Fibroblast of lung (primary cell): Measurements from ENCODE around the gene SYVN1. TPM values are rescaled to one million over a fixed set of nuclear protein-coding genes. Genes with fewer than 3 reads are reported as not detected.

Experiments used
- DNase-seq, 2 donors: peaks; one replicate each; pipeline versions ENCODE4 v3.0.0 to v3.0.0-alpha.2; 2010; ENCODE audit warnings: low read depth in 2 of 2
- H2AFZ ChIP-seq: 2 replicates; pipeline ENCODE4 v1.5.1; 2012; ENCODE audit warnings: low read length, control low read depth, inconsistent platforms
- H3K27ac ChIP-seq: 2 replicates; pipeline ENCODE4 v1.5.1; 2011; ENCODE audit warnings: low read length, control low read depth; ENCODE audit not compliant: insufficient read depth
- H3K27me3 ChIP-seq: 2 replicates; pipeline ENCODE4 v1.5.1; 2011; ENCODE audit warnings: mild to moderate bottlenecking, low read length; ENCODE audit not compliant: control insufficient read depth, insufficient read depth
- H3K36me3 ChIP-seq: 2 replicates; pipeline ENCODE4 v1.5.1; 2011; ENCODE audit warnings: low read length; ENCODE audit not compliant: control insufficient read depth, insufficient read depth
- H3K4me1 ChIP-seq: 2 replicates; pipeline ENCODE4 v1.5.1; 2011; ENCODE audit warnings: low read length; ENCODE audit not compliant: control insufficient read depth, insufficient read depth; ENCODE audit errors: extremely low read depth
- H3K4me2 ChIP-seq: 2 replicates; pipeline ENCODE4 v1.5.1; 2011; ENCODE audit warnings: low read length, control low read depth; ENCODE audit not compliant: insufficient read depth; ENCODE audit errors: extremely low read depth
- H3K4me3 ChIP-seq, 4 experiments: fragments of 200-600 bp in 1 of 4; sonication (generic) in 1 of 4; replicated peaks in 1 of 4; 2 replicates each; pipeline ENCODE4 v1.5.1; 2011 to 2016; ENCODE audit warnings: low read length in 4 of 4, low read depth in 3 of 4, mild to moderate bottlenecking in 3 of 4, control low read depth in 2 of 4, inconsistent platforms in 1 of 4, mixed read lengths in 1 of 4; ENCODE audit not compliant: insufficient read depth in 1 of 4; ENCODE audit errors: control extremely low read depth in 1 of 4
- H3K79me2 ChIP-seq: 2 replicates; pipeline ENCODE4 v1.5.1; 2012; ENCODE audit warnings: mild to moderate bottlenecking, low read length, inconsistent platforms; ENCODE audit not compliant: control insufficient read depth, insufficient read depth
- H3K9ac ChIP-seq: 2 replicates; pipeline ENCODE4 v1.5.1; 2011; ENCODE audit warnings: mild to moderate bottlenecking, low read length, control low read depth; ENCODE audit not compliant: insufficient read depth
- H3K9me3 ChIP-seq: 2 replicates; pipeline ENCODE4 v1.5.1; 2012; ENCODE audit warnings: low read depth, low read length; ENCODE audit not compliant: control insufficient read depth, insufficient read depth
- H4K20me1 ChIP-seq: 2 replicates; pipeline ENCODE4 v1.5.1; 2011; ENCODE audit warnings: low read length; ENCODE audit not compliant: control insufficient read depth, insufficient read depth; ENCODE audit errors: extremely low read depth
- CTCF ChIP-seq, 2 donors: IDR thresholded peaks in 1 of 2; conservative IDR thresholded peaks in 1 of 2; 1 replicate in 1 of 2; 2 replicates in 1 of 2; pipeline ENCODE4 v1.5.1; 2011 to 2012; ENCODE audit warnings: low read length in 2 of 2, control low read depth in 1 of 2, inconsistent platforms in 1 of 2, low read depth in 1 of 2, mild to moderate bottlenecking in 1 of 2
- EZH2 ChIP-seq: IDR thresholded peaks from 2 replicates; pipeline ENCODE4 v1.5.1; 2012; ENCODE audit warnings: low read length, control low read depth, mild to moderate bottlenecking; ENCODE audit errors: missing control alignments
- polyA plus RNA-seq, 2 donors: library from polyadenylated mRNA; depleted of rRNA in 1 of 2; stranded (reverse) in 1 of 2; unstranded in 1 of 2; fragments of >200 nt; gene quantifications; 2 replicates each; pipeline ENCODE4 v1.2.1, GENCODE V29; 2011 to 2012; ENCODE audit warnings: missing spikeins in 1 of 2
- total RNA-seq: library from RNA; depleted of rRNA; stranded (reverse); fragments of >200 nt; gene quantifications from 2 replicates; pipeline ENCODE4 v1.2.1, GENCODE V29; 2014

Gene SYVN1
- total and polyA plus RNA-seq, 2 donors (not counting 1 experiment from before 2014, with no cell fraction given), result 15.5 to 25.2 TPM

GRCh38 chr11:65160643-65161042, 26.3 kb upstream of the SYVN1 start:
- H3K9me3 ChIP-seq, result no peaks in the 10 kb centered on the region
- peaks cover 1% of the 10 kb centered on the region for H3K4me1 ChIP-seq
- no peak overlapping the region for H3K4me2 ChIP-seq
- no peaks in the 10 kb centered on the region for H4K20me1 ChIP-seq
- H2AFZ ChIP-seq, result no peak overlapping the region
- H3K79me2 ChIP-seq, result no peaks in the 10 kb centered on the region
- no peak overlapping the region for H3K4me3 ChIP-seq
- no peak for TF ChIP-seq EZH2
- TF ChIP-seq CTCF (conservative IDR thresholded peaks at IDR 0.05 in 1 of 2, IDR thresholded peaks at IDR 0.05 in 1 of 2; ENCODE audit: low read depth in 1 of 2, low read length in 2 of 2), result no peak
- H3K9ac ChIP-seq, result no peak overlapping the region
- no peaks in the 10 kb centered on the region for H3K36me3 ChIP-seq
- no peak for DNase-seq
- H3K27ac ChIP-seq, result no peak overlapping the region
- H3K27me3 ChIP-seq, result no peaks in the 10 kb centered on the region

- no peak for DNase-seq
- H3K4me3 ChIP-seq, result no peak overlapping the region
- no peaks in the 10 kb centered on the region for H3K9me3 ChIP-seq
- no peak overlapping the region for H2AFZ ChIP-seq
- H3K9ac ChIP-seq, result no peak overlapping the region
- no peaks in the 10 kb centered on the region for H3K79me2 ChIP-seq
- no peak overlapping the region for H3K27ac ChIP-seq
- no peaks in the 10 kb centered on the region for H3K4me1 ChIP-seq
- no peak overlapping the region for H3K4me2 ChIP-seq
- H4K20me1 ChIP-seq, result no peaks in the 10 kb centered on the region
- H3K36me3 ChIP-seq, result no peaks in the 10 kb centered on the region
- H3K27me3 ChIP-seq, result no peaks in the 10 kb centered on the region
- no peak for TF ChIP-seq EZH2
- no peak for TF ChIP-seq CTCF (conservative IDR thresholded peaks at IDR 0.05 in 1 of 2, IDR thresholded peaks at IDR 0.05 in 1 of 2; ENCODE audit: low read depth in 1 of 2, low read length in 2 of 2)
Observed at GRCh38 chr11:65159012-65159411, 24.7 kb upstream of the SYVN1 start.

DNA sequence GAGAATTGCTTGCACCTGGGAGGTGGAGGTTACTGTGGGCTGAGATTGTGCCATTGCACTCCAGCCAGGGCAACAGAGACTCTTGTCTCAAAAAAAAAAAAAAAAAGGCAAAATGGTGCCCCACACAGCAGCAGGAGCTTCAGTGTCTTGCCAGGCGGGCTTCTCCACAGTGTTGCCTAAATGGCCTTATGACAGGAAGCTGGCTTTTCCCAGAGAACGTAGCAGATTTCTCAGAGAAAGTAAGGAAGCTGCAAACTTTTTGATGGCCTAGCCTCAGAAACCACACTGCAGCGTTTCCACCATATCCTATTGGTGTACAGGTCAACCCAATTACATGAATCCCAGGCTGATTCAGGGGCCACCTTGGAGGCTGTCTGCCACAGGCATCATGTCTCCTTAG, 23.0 kb upstream of the SYVN1 start:
- Histone ChIP-seq H2AFZ (no peak overlapping the region), H3K36me3 (no peaks in the 10 kb centered on the region), H3K27me3 (no peaks in the 10 kb centered on the region), H3K4me1 (no peaks in the 10 kb centered on the region), H3K9ac (no peak overlapping the region), H3K9me3 (no peaks in the 10 kb centered on the region), H4K20me1 (no peaks in the 10 kb centered on the region), H3K4me3 (no peak overlapping the region), H3K27ac (no peak overlapping the region), H3K79me2 (no peaks in the 10 kb centered on the region), H3K4me2 (no peak overlapping the region)
- TF ChIP-seq CTCF (conservative IDR thresholded peaks at IDR 0.05 in 1 of 2, IDR thresholded peaks at IDR 0.05 in 1 of 2; ENCODE audit: low read depth in 1 of 2, low read length in 2 of 2) (no peak), EZH2 (no peak)
- DNase-seq, result no peak
